Measurements from ENCODE around the gene RPS23.
A peak's percentile ranks its signal among the peaks of the same experiment; 100 is the strongest.

The RPS23 gene

DNA sequence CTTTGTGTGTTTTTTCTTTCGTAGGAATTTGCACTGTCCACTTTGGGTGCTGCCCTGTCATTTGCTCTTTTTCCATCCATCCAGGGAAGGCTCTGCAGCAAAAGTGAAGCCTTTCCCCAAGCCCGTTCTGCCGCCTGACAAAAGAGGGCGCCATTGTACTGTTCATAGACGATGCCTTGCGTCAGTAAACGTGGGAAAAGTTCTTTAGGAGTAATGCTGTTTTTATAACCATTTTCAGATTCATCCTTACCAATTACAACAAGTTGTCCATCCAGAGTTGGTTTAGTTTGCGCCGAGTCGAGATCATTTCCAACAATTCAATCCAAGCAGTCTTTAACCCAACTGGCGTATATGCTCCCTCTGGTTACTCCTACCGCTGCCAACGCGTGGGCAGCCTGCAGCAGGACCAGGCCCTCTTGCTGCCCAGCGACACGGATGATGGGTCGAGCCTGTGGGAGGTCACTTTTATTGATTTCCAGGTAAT lies 34.3 kb upstream of the RPS23 start:
- Histone ChIP-seq H3K27me3 (ENCODE audit: low read length) (no peaks in the 10 kb centered on the region), H3K4me2 (ENCODE audit: low read depth, low read length, poor library complexity, severe bottlenecking) (no peak overlapping the region), H3K4me3 (ENCODE audit: insufficient read depth, low read length, poor library complexity, severe bottlenecking) (no peak overlapping the region), H3K79me2 (ENCODE audit: insufficient read depth, low read length) (no peaks in the 10 kb centered on the region), H3K9ac (ENCODE audit: low read length) (no peak overlapping the region), H3F3A (ENCODE audit: insufficient read depth) (no peaks in the 10 kb centered on the region), H3K9me3 (ENCODE audit: insufficient read depth, low read length) (no peaks in the 10 kb centered on the region), H3K36me3 (ENCODE audit: low read length) (no peaks in the 10 kb centered on the region), H4K20me1 (ENCODE audit: low read depth, low read length) (no peaks in the 10 kb centered on the region; the same call in 1 of the 2 replicates), H3K9me2 (replicated peaks; ENCODE audit: insufficient read depth, low read length) (no peaks in the 10 kb centered on the region), H3K27ac (ENCODE audit: low read depth, low read length) (no peak overlapping the region), H2AFZ (ENCODE audit: low read depth, low read length, severe bottlenecking) (no peak overlapping the region)
- TF ChIP-seq, protein P1, sequence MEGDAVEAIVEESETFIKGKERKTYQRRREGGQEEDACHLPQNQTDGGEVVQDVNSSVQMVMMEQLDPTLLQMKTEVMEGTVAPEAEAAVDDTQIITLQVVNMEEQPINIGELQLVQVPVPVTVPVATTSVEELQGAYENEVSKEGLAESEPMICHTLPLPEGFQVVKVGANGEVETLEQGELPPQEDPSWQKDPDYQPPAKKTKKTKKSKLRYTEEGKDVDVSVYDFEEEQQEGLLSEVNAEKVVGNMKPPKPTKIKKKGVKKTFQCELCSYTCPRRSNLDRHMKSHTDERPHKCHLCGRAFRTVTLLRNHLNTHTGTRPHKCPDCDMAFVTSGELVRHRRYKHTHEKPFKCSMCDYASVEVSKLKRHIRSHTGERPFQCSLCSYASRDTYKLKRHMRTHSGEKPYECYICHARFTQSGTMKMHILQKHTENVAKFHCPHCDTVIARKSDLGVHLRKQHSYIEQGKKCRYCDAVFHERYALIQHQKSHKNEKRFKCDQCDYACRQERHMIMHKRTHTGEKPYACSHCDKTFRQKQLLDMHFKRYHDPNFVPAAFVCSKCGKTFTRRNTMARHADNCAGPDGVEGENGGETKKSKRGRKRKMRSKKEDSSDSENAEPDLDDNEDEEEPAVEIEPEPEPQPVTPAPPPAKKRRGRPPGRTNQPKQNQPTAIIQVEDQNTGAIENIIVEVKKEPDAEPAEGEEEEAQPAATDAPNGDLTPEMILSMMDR (IDR thresholded peaks at IDR 0.05; ENCODE audit: insufficient read depth, low read length, poor library complexity, severe bottlenecking), result peak; percentile 67
- TF ChIP-seq EZH2phosphoT487 (conservative IDR thresholded peaks at IDR 0.05; ENCODE audit: low read length), result no peak

DNA sequence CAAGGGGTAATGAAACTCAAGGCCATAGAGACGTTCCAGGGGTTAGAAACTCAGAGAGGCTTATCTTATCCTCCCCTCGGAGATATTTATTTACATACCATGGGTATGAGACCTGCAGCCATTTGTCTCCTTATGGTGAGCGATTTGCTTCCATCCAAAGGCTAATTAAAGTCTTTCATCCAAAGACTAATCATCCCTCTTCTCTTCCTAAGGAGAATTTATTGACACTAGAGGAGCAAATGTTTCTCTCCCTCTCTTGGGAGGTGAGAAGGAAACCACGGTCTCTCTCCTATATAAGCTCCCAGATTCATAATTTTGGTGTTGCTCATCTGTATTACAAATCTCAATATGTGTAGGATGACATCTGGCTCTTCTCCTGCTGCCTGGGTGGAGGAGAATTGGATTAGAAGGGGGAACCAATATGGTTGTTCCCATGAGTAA lies 31.0 kb upstream of the RPS23 start:
- Histone ChIP-seq H3K9ac (ENCODE audit: low read length) (no peak overlapping the region), H3K9me2 (replicated peaks; ENCODE audit: insufficient read depth, low read length) (no peaks in the 10 kb centered on the region), H3K27me3 (ENCODE audit: low read length) (no peaks in the 10 kb centered on the region), H3K27ac (ENCODE audit: low read depth, low read length) (no peak overlapping the region), H3K36me3 (ENCODE audit: low read length) (no peaks in the 10 kb centered on the region), H4K20me1 (ENCODE audit: low read depth, low read length) (no peaks in the 10 kb centered on the region; the same call in 1 of the 2 replicates), H3K4me3 (ENCODE audit: insufficient read depth, low read length, poor library complexity, severe bottlenecking) (no peak overlapping the region), H3K9me3 (ENCODE audit: insufficient read depth, low read length) (no peaks in the 10 kb centered on the region), H3K79me2 (ENCODE audit: insufficient read depth, low read length) (no peaks in the 10 kb centered on the region), H3K4me2 (ENCODE audit: low read depth, low read length, poor library complexity, severe bottlenecking) (no peak overlapping the region), H3F3A (ENCODE audit: insufficient read depth) (no peaks in the 10 kb centered on the region), H2AFZ (ENCODE audit: low read depth, low read length, severe bottlenecking) (no peak overlapping the region)
- TF ChIP-seq EZH2phosphoT487 (conservative IDR thresholded peaks at IDR 0.05; ENCODE audit: low read length), result no peak
- TF ChIP-seq, protein P1 (IDR thresholded peaks at IDR 0.05; ENCODE audit: insufficient read depth, low read length, poor library complexity, severe bottlenecking), result no peak

DNA sequence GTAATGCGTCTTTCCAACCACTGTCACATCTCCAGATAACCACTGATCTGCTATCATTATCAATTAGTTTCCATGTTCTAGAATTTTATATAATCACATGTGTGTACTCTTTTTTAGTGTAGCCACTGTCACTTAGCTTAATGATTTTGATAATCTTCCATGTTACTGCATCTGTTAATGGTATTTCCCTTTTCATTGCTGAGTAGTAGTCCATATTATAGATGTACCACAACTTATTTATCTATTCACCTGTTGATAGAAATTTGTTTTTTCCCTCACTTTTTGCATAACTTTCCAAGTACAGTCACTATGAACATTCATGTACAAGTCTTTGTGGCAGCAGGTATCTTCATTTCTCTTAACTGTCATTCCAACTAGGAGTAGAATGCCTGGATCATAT lies 30.3 kb upstream of the RPS23 start:
- Histone ChIP-seq H3K9me3 (ENCODE audit: insufficient read depth, low read length) (no peaks in the 10 kb centered on the region), H3K4me2 (ENCODE audit: low read depth, low read length, poor library complexity, severe bottlenecking) (no peak overlapping the region), H3K9me2 (replicated peaks; ENCODE audit: insufficient read depth, low read length) (no peaks in the 10 kb centered on the region), H3F3A (ENCODE audit: insufficient read depth) (no peaks in the 10 kb centered on the region), H3K9ac (ENCODE audit: low read length) (no peak overlapping the region), H3K4me3 (ENCODE audit: insufficient read depth, low read length, poor library complexity, severe bottlenecking) (no peak overlapping the region), H3K27ac (ENCODE audit: low read depth, low read length) (no peak overlapping the region), H3K79me2 (ENCODE audit: insufficient read depth, low read length) (no peaks in the 10 kb centered on the region), H4K20me1 (ENCODE audit: low read depth, low read length) (no peaks in the 10 kb centered on the region; the same call in 1 of the 2 replicates), H3K27me3 (ENCODE audit: low read length) (no peaks in the 10 kb centered on the region), H3K36me3 (ENCODE audit: low read length) (no peaks in the 10 kb centered on the region), H2AFZ (ENCODE audit: low read depth, low read length, severe bottlenecking) (no peak overlapping the region)
- TF ChIP-seq EZH2phosphoT487 (conservative IDR thresholded peaks at IDR 0.05; ENCODE audit: low read length), result no peak
- TF ChIP-seq, protein P1 (IDR thresholded peaks at IDR 0.05; ENCODE audit: insufficient read depth, low read length, poor library complexity, severe bottlenecking), result no peak

Data from SU-DHL-6 (cell line).